PC-9 (cell line): Measurements from ENCODE around the gene CLASP1.

Experiments
- EZH2 ChIP-seq: fragments of 200-600 bp; sonication (generic); IDR thresholded peaks from 2 replicates; pipeline ENCODE4 v1.8.0; 2017; ENCODE audit warnings: antibody characterized with exemption, low read depth
- TF ChIP-seq, protein P1 (sequence below): fragments of 200-600 bp; sonication (generic); conservative IDR thresholded peaks from 2 replicates; pipeline ENCODE4 v1.6.1; 2017; ENCODE audit warnings: mixed run types, antibody characterized with exemption, mild to moderate bottlenecking, moderate library complexity

DNA sequence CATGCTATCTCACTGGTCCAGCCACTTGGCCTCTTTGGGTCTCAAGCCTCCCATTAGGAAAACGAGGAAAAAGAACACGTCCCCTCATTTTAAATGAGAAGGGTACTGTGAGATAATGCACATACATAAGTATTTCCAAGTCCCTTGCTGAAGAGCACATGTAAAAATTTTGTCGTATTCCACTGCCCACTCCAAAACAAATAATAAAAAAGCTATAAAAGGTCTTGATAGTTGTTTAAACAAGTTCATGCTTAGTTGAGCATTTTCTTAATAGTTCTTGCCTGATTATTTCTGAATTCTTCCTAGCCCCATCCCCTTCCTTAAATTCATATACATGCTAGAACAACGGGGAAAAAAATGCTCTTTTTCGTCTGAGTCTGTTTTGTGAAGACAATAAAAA, 228.8 kb downstream of the CLASP1 start:
- TF ChIP-seq, protein P1, sequence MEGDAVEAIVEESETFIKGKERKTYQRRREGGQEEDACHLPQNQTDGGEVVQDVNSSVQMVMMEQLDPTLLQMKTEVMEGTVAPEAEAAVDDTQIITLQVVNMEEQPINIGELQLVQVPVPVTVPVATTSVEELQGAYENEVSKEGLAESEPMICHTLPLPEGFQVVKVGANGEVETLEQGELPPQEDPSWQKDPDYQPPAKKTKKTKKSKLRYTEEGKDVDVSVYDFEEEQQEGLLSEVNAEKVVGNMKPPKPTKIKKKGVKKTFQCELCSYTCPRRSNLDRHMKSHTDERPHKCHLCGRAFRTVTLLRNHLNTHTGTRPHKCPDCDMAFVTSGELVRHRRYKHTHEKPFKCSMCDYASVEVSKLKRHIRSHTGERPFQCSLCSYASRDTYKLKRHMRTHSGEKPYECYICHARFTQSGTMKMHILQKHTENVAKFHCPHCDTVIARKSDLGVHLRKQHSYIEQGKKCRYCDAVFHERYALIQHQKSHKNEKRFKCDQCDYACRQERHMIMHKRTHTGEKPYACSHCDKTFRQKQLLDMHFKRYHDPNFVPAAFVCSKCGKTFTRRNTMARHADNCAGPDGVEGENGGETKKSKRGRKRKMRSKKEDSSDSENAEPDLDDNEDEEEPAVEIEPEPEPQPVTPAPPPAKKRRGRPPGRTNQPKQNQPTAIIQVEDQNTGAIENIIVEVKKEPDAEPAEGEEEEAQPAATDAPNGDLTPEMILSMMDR = no peak
- TF ChIP-seq EZH2 = no peak
